NCI-H1105 (cell line): Measurements from ENCODE around the gene GCK.

Source experiments
- DNase-seq: peaks from one replicate; lab custom pipeline; 2025; lab: John Stamatoyannopoulos, UW

Gene GCK

GRCh38 chr7:44103923-44104859, 85.0 kb downstream of the GCK start, which contains the start of gene AEBP1:
TSS of gene AEBP1 (plus strand) at chr7:44104345. CDS start at chr7:44104666, 321 bp downstream.
- DNase-seq = peak; percentile 6

- DNase-seq = no peak
Measured at GRCh38 chr7:44103566-44103922, 85.7 kb downstream of the GCK start.

- DNase-seq = no peak
Measured at GRCh38 chr7:44102846-44103565, 86.2 kb downstream of the GCK start.

- DNase-seq = no peak
Measured at GRCh38 chr7:44101966-44102845, 87.0 kb downstream of the GCK start.

GRCh38 chr7:44101303-44101965, 87.8 kb downstream of the GCK start:
- no peak for DNase-seq

GRCh38 chr7:44100458-44101302, 88.6 kb downstream of the GCK start:
- no peak for DNase-seq

GRCh38 chr7:44099669-44100068, 89.6 kb downstream of the GCK start:
- no peak for DNase-seq

GRCh38 chr7:44098092-44099068, 90.9 kb downstream of the GCK start:
- no peak for DNase-seq

GRCh38 chr7:44097064-44097932, 91.9 kb downstream of the GCK start:
- no peak for DNase-seq

- no peak for DNase-seq
Measured at GRCh38 chr7:44096326-44096881, 92.8 kb downstream of the GCK start.

GRCh38 chr7:44095781-44096180, 93.5 kb downstream of the GCK start:
- DNase-seq = no peak

GRCh38 chr7:44094883-44095592, 94.2 kb downstream of the GCK start:
- no peak for DNase-seq

- no peak for DNase-seq
Measured at GRCh38 chr7:44094365-44094764, 94.9 kb downstream of the GCK start.
